Tibial nerve (tissue), 4 donors: Measurements from ENCODE around the gene FGD5. TPM values are rescaled to one million over a fixed set of nuclear protein-coding genes. Genes with fewer than 3 reads are reported as not detected.

ENCODE experiments used
- DNase-seq, 2 donors: peaks; one replicate each; pipeline ENCODE4 v3.0.0-alpha.2; 2019; ENCODE audit warnings: low spot score in 2 of 2
- H3K27ac ChIP-seq, 4 donors: fragments of 200-600 bp; sonication (generic) in 3 of 4; one replicate each; pipeline ENCODE4 v1.5.1; 2017 to 2019; ENCODE audit warnings: mild to moderate bottlenecking in 1 of 4
- H3K27me3 ChIP-seq, 2 donors: fragments of 200-600 bp; sonication (generic) in 1 of 2; one replicate each; pipeline versions ENCODE4 v1.5.1 to v1.6.0; 2017 to 2019
- H3K36me3 ChIP-seq, 3 donors: fragments of 200-600 bp; sonication (generic); one replicate each; pipeline ENCODE4 v1.5.1; 2018 to 2019
- H3K4me1 ChIP-seq, 4 donors: fragments of 200-600 bp; sonication (generic) in 3 of 4; one replicate each; pipeline ENCODE4 v1.5.1; 2017 to 2019
- H3K4me3 ChIP-seq, 4 donors: fragments of 200-600 bp; sonication (generic) in 3 of 4; one replicate each; pipeline ENCODE4 v1.5.1; 2017 to 2019; ENCODE audit warnings: mild to moderate bottlenecking in 1 of 4, moderate library complexity in 1 of 4
- H3K9me3 ChIP-seq, 4 donors: fragments of 200-600 bp; sonication (generic) in 3 of 4; one replicate each; pipeline ENCODE4 v1.5.1; 2017 to 2019
- CTCF ChIP-seq, 5 experiments: fragments of 200-600 bp in 3 of 5; fragments of 450-650 bp in 2 of 5; sonication (generic) in 3 of 5; IDR thresholded peaks; one replicate each; pipeline ENCODE4 v1.5.1; 2016 to 2019; ENCODE audit warnings: antibody characterized with exemption in 5 of 5, mild to moderate bottlenecking in 3 of 5, moderate library complexity in 2 of 5
- EP300 ChIP-seq, 2 donors: sonication (generic); formaldehyde crosslinking; IDR thresholded peaks; one replicate each; pipeline ENCODE4 v1.6.1; 2017; ENCODE audit warnings: antibody characterized with exemption in 2 of 2, mild to moderate bottlenecking in 1 of 2
- POLR2A ChIP-seq, 2 donors: fragments of 450-650 bp; IDR thresholded peaks; one replicate each; pipeline ENCODE4 v1.6.1; 2017; ENCODE audit warnings: antibody characterized with exemption in 2 of 2, mild to moderate bottlenecking in 2 of 2, moderate library complexity in 2 of 2
- WGBS, 2 donors: methylation state at CpG; one replicate each; pipeline ENCODE4 v1.1.5; 2018; 5-methylcytosine and 5-hydroxymethylcytosine counted together
- total RNA-seq, 4 donors: library from RNA; depleted of rRNA; stranded (reverse); fragments of >200 nt; gene quantifications; one replicate each; pipeline ENCODE4 v1.1.0, GENCODE V29; 2016

FGD5 gene
- total RNA-seq, 4 donors from 2014 or later = 33.3 to 41.8 (median 38.7) TPM

- Histone ChIP-seq H3K27me3 (no peaks in the 10 kb centered on the region), H3K36me3 (peaks cover 0 to 18% (median 0%) of the 10 kb centered on the region in 3 donors), H3K4me1 (no peaks in the 10 kb centered on the region), H3K27ac (no peak overlapping the region), H3K9me3 (no peaks in the 10 kb centered on the region), H3K4me3 (no peak overlapping the region)
- no peak for DNase-seq
- TF ChIP-seq CTCF (IDR thresholded peaks at IDR 0.05) (no peak), POLR2A (IDR thresholded peaks at IDR 0.05) (no peak), EP300 (IDR thresholded peaks at IDR 0.05) (no peak)
- 57 to 59% methylated on average over 5 to 6 of the region's 6 CpGs for WGBS, 2 donors
Measured at GRCh38 chr3:14914779-14915117, 96.0 kb downstream of the FGD5 start.

GRCh38 chr3:14915636-14916222 lies 97.0 kb downstream of the FGD5 start:
- H3K27me3 ChIP-seq = no peaks in the 10 kb centered on the region
- no peak overlapping the region for H3K27ac ChIP-seq
- DNase-seq = peak in 1 of 2 donors; percentile 13
- H3K9me3 ChIP-seq = no peaks in the 10 kb centered on the region
- no peak overlapping the region for H3K4me3 ChIP-seq
- peaks cover 0 to 24% (median 0%) of the 10 kb centered on the region in 3 donors for H3K36me3 ChIP-seq
- no peak for TF ChIP-seq EP300 (IDR thresholded peaks at IDR 0.05)
- TF ChIP-seq CTCF (IDR thresholded peaks at IDR 0.05) = peak in 1 of 5 experiments; percentile 19
- peaks cover 0 to 2% (median 0%) of the 10 kb centered on the region in 4 donors for H3K4me1 ChIP-seq
- WGBS, 2 donors = 39 to 93% methylated on average over 2 to 3 of the region's 3 CpGs

GRCh38 chr3:14918356-14918860 lies 99.6 kb downstream of the FGD5 start:
- 81 to 85% methylated on average over 10 to 13 of the region's 13 CpGs for WGBS, 2 donors

GRCh38 chr3:14920536-14920935 lies 101.8 kb downstream of the FGD5 start:
- DNase-seq = no peak
- Histone ChIP-seq H3K4me1 (peaks cover 0 to 9% (median 0%) of the 10 kb centered on the region in 4 donors), H3K36me3 (peaks cover 0 to 48% (median 0%) of the 10 kb centered on the region in 3 donors), H3K9me3 (no peaks in the 10 kb centered on the region), H3K27me3 (no peaks in the 10 kb centered on the region), H3K4me3 (no peak overlapping the region), H3K27ac (no peak overlapping the region)
- TF ChIP-seq CTCF (IDR thresholded peaks at IDR 0.05) (no peak), POLR2A (IDR thresholded peaks at IDR 0.05) (no peak), EP300 (IDR thresholded peaks at IDR 0.05) (no peak)
- WGBS, 2 donors = 82 to 88% methylated on average over 5 of the region's 5 CpGs

More at GRCh38 chr3:14918356-14918860, 99.6 kb downstream of the FGD5 start:
- Histone ChIP-seq H3K4me1 (peaks cover 0 to 9% (median 0%) of the 10 kb centered on the region in 4 donors), H3K4me3 (no peak overlapping the region), H3K36me3 (peaks cover 0 to 37% (median 0%) of the 10 kb centered on the region in 3 donors), H3K27ac (no peak overlapping the region), H3K27me3 (no peaks in the 10 kb centered on the region), H3K9me3 (no peaks in the 10 kb centered on the region)
- TF ChIP-seq POLR2A (IDR thresholded peaks at IDR 0.05) (no peak), CTCF (IDR thresholded peaks at IDR 0.05) (no peak), EP300 (IDR thresholded peaks at IDR 0.05) (no peak)
- DNase-seq = no peak

- H3K4me3 ChIP-seq = no peak overlapping the region
- H3K36me3 ChIP-seq = peaks cover 0 to 52% (median 0%) of the 10 kb centered on the region in 3 donors
- H3K4me1 ChIP-seq = peaks cover 0 to 9% (median 0%) of the 10 kb centered on the region in 4 donors
- WGBS, 2 donors = 19 to 32% methylated on average over 6 to 10 of the region's 10 CpGs
- no peaks in the 10 kb centered on the region for H3K27me3 ChIP-seq
- no peak overlapping the region for H3K27ac ChIP-seq
- TF ChIP-seq EP300 (IDR thresholded peaks at IDR 0.05) = peak in 1 of 2 donors; percentile 74
- TF ChIP-seq CTCF (IDR thresholded peaks at IDR 0.05) = peak; percentile 88 to 99 (median 98)
- no peak for TF ChIP-seq POLR2A (IDR thresholded peaks at IDR 0.05)
- peak; percentile 85 to 95 for DNase-seq
- no peaks in the 10 kb centered on the region for H3K9me3 ChIP-seq
Measured at GRCh38 chr3:14921034-14921616, 102.4 kb downstream of the FGD5 start.
